GM12865 (cell line): ENCODE measurements around the gene ZBTB8A.

Source experiments
- DNase-seq: peaks from one replicate; pipeline ENCODE4 v3.0.0; 2010; ENCODE audit warnings: low read depth
- H3K4me3 ChIP-seq: 2 replicates; pipeline ENCODE4 v1.5.1; 2011; ENCODE audit warnings: mild to moderate bottlenecking, low read depth, low read length, control low read depth
- CTCF ChIP-seq: IDR thresholded peaks from 2 replicates; pipeline ENCODE4 v1.5.1; 2011; ENCODE audit warnings: low read length, control low read depth, low read depth, inconsistent platforms; ENCODE audit not compliant: insufficient read depth; ENCODE audit errors: missing control alignments

ZBTB8A gene

GRCh38 chr1:32600034-32600433, 60.8 kb downstream of the ZBTB8A start:
- TF ChIP-seq CTCF, result no peak

GRCh38 chr1:32605711-32606424, 66.6 kb downstream of the ZBTB8A start:
- DNase-seq, result no peak
- no peak for TF ChIP-seq CTCF
- no peak overlapping the region for H3K4me3 ChIP-seq

More at GRCh38 chr1:32600034-32600433, 60.8 kb downstream of the ZBTB8A start:
- H3K4me3 ChIP-seq, result no peak overlapping the region
- no peak for DNase-seq

GRCh38 chr1:32606565-32607371, 67.5 kb downstream of the ZBTB8A start:
- DNase-seq, result no peak
- no peak for TF ChIP-seq CTCF
- H3K4me3 ChIP-seq, result no peak overlapping the region

GRCh38 chr1:32609180-32609579, 70.0 kb downstream of the ZBTB8A start:
- TF ChIP-seq CTCF, result no peak
- no peak overlapping the region for H3K4me3 ChIP-seq
- no peak for DNase-seq

- DNase-seq, result no peak
- TF ChIP-seq CTCF, result no peak
- peak overlapping the region; percentile 31; the same call in 1 of the 2 replicates for H3K4me3 ChIP-seq
Observed at GRCh38 chr1:32611859-32612188, 72.6 kb downstream of the ZBTB8A start.

- peak; percentile 12 for TF ChIP-seq CTCF
- H3K4me3 ChIP-seq, result peak overlapping the region; percentile 31
- DNase-seq, result peak; percentile 75
Observed at GRCh38 chr1:32612189-32612881, 73.1 kb downstream of the ZBTB8A start.
